Caco-2 (cell line): Measurements from ENCODE around the gene SLC4A1. TPM values are rescaled to one million over a fixed set of nuclear protein-coding genes. Genes with fewer than 3 reads are reported as not detected.

Experiments used
- BruUV-seq: library from RNA; stranded (reverse); fragments of 400-500 nt; replicated peaks from 2 replicates; lab custom pipeline; 2021; lab: Mats Ljungman, UMichigan
- CTCF ChIA-PET: fragments of 300-600 bp; sonication (Branson Sonifier 250); formaldehyde crosslinking; loops from one replicate; lab custom pipeline; 2022; ENCODE audit warnings: antibody characterized with exemption; lab: Charles Lee
- POLR2A ChIA-PET: fragments of 300-600 bp; sonication (Branson Sonifier 250); formaldehyde crosslinking; loops from one replicate; lab custom pipeline; 2022; ENCODE audit warnings: antibody characterized with exemption; lab: Charles Lee
- DNase-seq, 2 experiments: peaks; one replicate each; pipeline versions ENCODE4 v3.0.0 to v3.0.0-alpha.2; 2020 to 2022
- H3K27me3 ChIP-seq: replicated peaks from 2 replicates; pipeline ENCODE4 v1.6.0; 2011; ENCODE audit warnings: low read length; ENCODE audit not compliant: control insufficient read depth, insufficient read depth
- H3K36me3 ChIP-seq: 2 replicates; pipeline ENCODE4 v1.5.1; 2011; ENCODE audit warnings: low read length; ENCODE audit not compliant: control insufficient read depth, insufficient read depth
- H3K4me1 ChIP-seq: fragments of 250-450 bp; sonication (Bioruptor Pico); 2 replicates; pipeline ENCODE4 v1.5.1; 2020; ENCODE audit warnings: mild to moderate bottlenecking
- H3K4me3 ChIP-seq: 2 replicates; pipeline ENCODE4 v1.5.1; 2011; ENCODE audit warnings: low read depth, mild to moderate bottlenecking, control low read depth, low read length
- H3K9me3 ChIP-seq: fragments of 250-450 bp; sonication (Bioruptor Pico); 2 replicates; pipeline ENCODE4 v1.5.1; 2020; ENCODE audit warnings: mild to moderate bottlenecking, moderate library complexity
- H3K27ac Mint-ChIP-seq: one replicate; pipeline ENCODE4 v1.8.0; 2022; ENCODE audit warnings: mixed read lengths; ENCODE audit not compliant: unreplicated experiment
- H3K27me3 Mint-ChIP-seq: one replicate; pipeline ENCODE4 v1.8.0; 2022; ENCODE audit warnings: mixed read lengths; ENCODE audit not compliant: insufficient read depth, unreplicated experiment
- H3K36me3 Mint-ChIP-seq: one replicate; pipeline ENCODE4 v1.8.0; 2022; ENCODE audit warnings: mild to moderate bottlenecking, mixed read lengths; ENCODE audit not compliant: insufficient read depth, unreplicated experiment
- H3K4me1 Mint-ChIP-seq: one replicate; pipeline ENCODE4 v1.8.0; 2022; ENCODE audit warnings: low read depth, mixed read lengths; ENCODE audit not compliant: unreplicated experiment
- H3K4me3 Mint-ChIP-seq: one replicate; pipeline ENCODE4 v1.8.0; 2022; ENCODE audit warnings: mild to moderate bottlenecking, moderate library complexity, mixed read lengths; ENCODE audit not compliant: unreplicated experiment
- H3K9me3 Mint-ChIP-seq: one replicate; pipeline ENCODE4 v1.8.0; 2022; ENCODE audit warnings: mixed read lengths; ENCODE audit not compliant: unreplicated experiment
- CTCF ChIP-seq, 2 experiments: fragments of 200-600 bp in 1 of 2; IDR thresholded peaks; 1 replicate in 1 of 2; 2 replicates in 1 of 2; pipeline versions ENCODE4 v1.5.1 to v1.8.0; 2011 to 2022; ENCODE audit warnings: antibody characterized with exemption in 1 of 2, control low read depth in 1 of 2, inconsistent platforms in 1 of 2, low read depth in 1 of 2, low read length in 1 of 2, mild to moderate bottlenecking in 1 of 2, moderate library complexity in 1 of 2; ENCODE audit not compliant: insufficient read depth in 1 of 2, severe bottlenecking in 1 of 2, unreplicated experiment in 1 of 2
- intact Hi-C: fragments of 100-400 bp; cut with micrococcal nuclease; formaldehyde crosslinking; loops from one replicate; pipeline ENCODE4 v1.10.0; 2022; ENCODE audit not compliant: unreplicated experiment
- total RNA-seq: library from RNA; stranded (reverse); gene quantifications from 2 replicates; pipeline ENCODE4 v1.2.3, GENCODE V29; 2022

The SLC4A1 gene
- total RNA-seq, 1 experiment from 2014 or later, result not detected

GRCh38 chr17:44297975-44298374 is 30.0 kb upstream of the SLC4A1 start:
- no peak for DNase-seq
- no peaks in the 10 kb centered on the region for H3K27me3 ChIP-seq
- peaks cover 6% of the 10 kb centered on the region for H3K36me3 Mint-ChIP-seq
- ChIA-PET POLR2A (no interaction called here), CTCF (no interaction called here)
- intact Hi-C loops, result no loop called here
- no peaks in the 10 kb centered on the region for H3K9me3 Mint-ChIP-seq
- H3K9me3 ChIP-seq, result no peaks in the 10 kb centered on the region
- no peak overlapping the region for H3K4me3 Mint-ChIP-seq
- no peaks in the 10 kb centered on the region for H3K36me3 ChIP-seq
- H3K27me3 Mint-ChIP-seq, result peaks cover 7% of the 10 kb centered on the region
- H3K4me1 ChIP-seq, result no peaks in the 10 kb centered on the region
- no TSS peak for BruUV-seq
- H3K27ac Mint-ChIP-seq, result no peak overlapping the region
- TF ChIP-seq CTCF (IDR thresholded peaks at IDR 0.05; ENCODE audit: insufficient read depth in 1 of 2, low read depth in 1 of 2, low read length in 1 of 2, severe bottlenecking in 1 of 2, unreplicated experiment in 1 of 2), result no peak
- no peak overlapping the region for H3K4me3 ChIP-seq
- H3K4me1 Mint-ChIP-seq, result no peaks in the 10 kb centered on the region

GRCh38 chr17:44293509-44294226 is 25.7 kb upstream of the SLC4A1 start:
- ChIA-PET CTCF (no interaction called here), POLR2A (interaction anchor here (0.6 kb wide), 1 partner anchor 143 kb away, joined by 4 read pairs; no protein-coding TSS in a partner anchor)
- no peaks in the 10 kb centered on the region for H3K36me3 ChIP-seq
- intact Hi-C loops, result no loop called here
- H3K9me3 ChIP-seq, result no peaks in the 10 kb centered on the region
- no peak for DNase-seq
- H3K4me1 Mint-ChIP-seq, result no peaks in the 10 kb centered on the region
- H3K27me3 Mint-ChIP-seq, result peaks cover 9% of the 10 kb centered on the region
- H3K27ac Mint-ChIP-seq, result no peak overlapping the region
- no peaks in the 10 kb centered on the region for H3K4me1 ChIP-seq
- TF ChIP-seq CTCF (IDR thresholded peaks at IDR 0.05; ENCODE audit: insufficient read depth in 1 of 2, low read depth in 1 of 2, low read length in 1 of 2, severe bottlenecking in 1 of 2, unreplicated experiment in 1 of 2), result no peak
- no peaks in the 10 kb centered on the region for H3K27me3 ChIP-seq
- no peak overlapping the region for H3K4me3 Mint-ChIP-seq
- H3K9me3 Mint-ChIP-seq, result no peaks in the 10 kb centered on the region
- peaks cover 6% of the 10 kb centered on the region for H3K36me3 Mint-ChIP-seq
- no TSS peak for BruUV-seq
- H3K4me3 ChIP-seq, result no peak overlapping the region

- Mint-ChIP-seq H3K9me3 (no peaks in the 10 kb centered on the region), H3K4me1 (no peaks in the 10 kb centered on the region), H3K36me3 (no peaks in the 10 kb centered on the region), H3K27ac (no peak overlapping the region), H3K27me3 (peaks cover 14% of the 10 kb centered on the region), H3K4me3 (no peak overlapping the region)
- no peak for DNase-seq
- no peak for TF ChIP-seq CTCF (IDR thresholded peaks at IDR 0.05; ENCODE audit: insufficient read depth in 1 of 2, low read depth in 1 of 2, low read length in 1 of 2, severe bottlenecking in 1 of 2, unreplicated experiment in 1 of 2)
- Histone ChIP-seq H3K4me1 (no peaks in the 10 kb centered on the region), H3K4me3 (no peak overlapping the region), H3K36me3 (no peaks in the 10 kb centered on the region), H3K9me3 (no peaks in the 10 kb centered on the region), H3K27me3 (no peaks in the 10 kb centered on the region)
- POLR2A ChIA-PET, result no interaction called here
- CTCF ChIA-PET, result interaction anchor here (0.6 to 1.0 kb wide), 2 partner anchors 82 to 184 kb away, joined by 3 read pairs; no protein-coding TSS in a partner anchor
- intact Hi-C loops, result no loop called here
- no TSS peak for BruUV-seq
These were observed 19.7 kb upstream of the SLC4A1 start for GRCh38 chr17:44287651-44288050.
